HG02763 (cell line): ENCODE measurements around the gene ADGRL3.
"Not testable (repeated sequence)": the region's sequence is repeated elsewhere in the genome, so short reads cannot be mapped to it uniquely, and the experiment has no call there.

ENCODE experiments used
- ATAC-seq: cut with Tn5 transposase; IDR thresholded peaks from one replicate; pipeline ENCODE4 v1.9.1; 2021; ENCODE audit warnings: mild to moderate bottlenecking, moderate library complexity; ENCODE audit not compliant: unreplicated experiment

ADGRL3 gene

DNA sequence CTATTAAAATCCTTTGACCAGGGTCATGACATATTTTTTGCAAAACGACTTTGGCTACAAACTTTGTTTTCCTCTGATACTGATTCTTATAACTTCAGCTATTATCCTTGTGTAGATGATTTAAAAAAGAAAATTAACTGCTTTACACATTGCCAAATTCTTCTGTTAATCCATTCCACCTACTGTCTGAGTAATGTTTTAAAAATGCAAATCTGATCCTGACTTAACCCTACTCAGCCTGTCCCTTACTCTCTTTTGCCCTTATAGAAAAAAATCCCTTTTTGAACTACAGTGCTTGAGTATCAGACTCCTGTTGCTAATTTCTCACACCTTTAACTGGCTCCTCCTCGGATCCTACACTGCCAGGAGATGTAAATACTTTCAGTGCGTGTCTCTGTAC lies 723.1 kb downstream of the ADGRL3 start:
- no peak for ATAC-seq

DNA sequence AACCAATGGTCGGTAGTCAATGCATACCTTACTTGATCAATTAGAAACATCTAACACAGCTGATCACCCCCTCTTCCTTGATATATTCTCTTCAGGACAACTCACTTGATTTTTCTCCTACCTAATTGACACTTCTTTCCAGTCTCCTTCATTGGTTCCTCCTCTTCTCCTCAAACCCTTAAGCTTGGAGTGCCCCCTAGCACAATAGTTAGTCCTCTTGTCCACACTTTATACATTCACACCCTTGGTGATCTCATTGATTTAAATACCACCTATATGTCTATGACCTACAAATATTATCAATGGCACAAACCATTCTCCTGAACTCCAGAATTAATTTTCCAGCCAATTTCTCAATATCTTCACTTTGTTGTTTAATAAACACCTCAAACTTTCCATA lies 724.0 kb downstream of the ADGRL3 start:
- no peak for ATAC-seq

DNA sequence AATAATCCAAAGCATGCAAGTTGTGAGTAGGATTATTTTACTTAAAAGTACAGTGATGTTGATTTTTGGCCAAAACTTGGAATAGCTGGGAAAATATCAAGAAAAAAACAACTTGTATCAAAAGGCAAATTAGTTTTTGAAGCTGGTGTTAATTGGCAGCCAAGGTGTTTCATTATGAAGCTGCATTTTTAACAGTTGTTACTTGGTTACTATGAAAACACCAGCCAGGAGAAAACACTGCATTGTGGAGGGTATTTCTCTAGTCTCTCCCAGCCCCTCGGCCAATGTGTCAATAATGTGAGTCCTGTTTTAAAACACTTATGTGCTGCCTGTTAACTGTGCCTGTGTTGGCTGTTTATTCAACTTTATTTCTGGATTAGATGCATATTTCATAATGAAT lies 733.4 kb downstream of the ADGRL3 start:
- no peak for ATAC-seq

DNA sequence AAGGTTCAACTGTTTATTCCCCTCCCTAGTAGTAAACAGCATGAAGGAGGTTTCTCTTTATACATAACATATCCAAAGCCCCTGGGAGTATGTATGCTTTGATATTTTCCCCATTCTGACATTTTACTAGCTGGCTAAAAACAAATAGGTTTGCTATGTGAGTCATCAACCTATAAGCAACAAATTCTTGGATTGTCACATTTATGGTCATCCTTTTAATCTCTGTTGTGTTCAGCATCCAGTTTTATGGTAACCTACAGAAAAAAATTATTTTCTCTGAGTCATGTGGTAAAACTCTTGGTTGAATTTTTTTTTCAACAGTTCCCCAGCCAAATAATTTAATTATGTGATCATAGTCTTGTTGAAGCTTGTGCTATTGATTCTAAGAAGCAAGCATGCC lies 734.1 kb downstream of the ADGRL3 start:
- no peak for ATAC-seq

DNA sequence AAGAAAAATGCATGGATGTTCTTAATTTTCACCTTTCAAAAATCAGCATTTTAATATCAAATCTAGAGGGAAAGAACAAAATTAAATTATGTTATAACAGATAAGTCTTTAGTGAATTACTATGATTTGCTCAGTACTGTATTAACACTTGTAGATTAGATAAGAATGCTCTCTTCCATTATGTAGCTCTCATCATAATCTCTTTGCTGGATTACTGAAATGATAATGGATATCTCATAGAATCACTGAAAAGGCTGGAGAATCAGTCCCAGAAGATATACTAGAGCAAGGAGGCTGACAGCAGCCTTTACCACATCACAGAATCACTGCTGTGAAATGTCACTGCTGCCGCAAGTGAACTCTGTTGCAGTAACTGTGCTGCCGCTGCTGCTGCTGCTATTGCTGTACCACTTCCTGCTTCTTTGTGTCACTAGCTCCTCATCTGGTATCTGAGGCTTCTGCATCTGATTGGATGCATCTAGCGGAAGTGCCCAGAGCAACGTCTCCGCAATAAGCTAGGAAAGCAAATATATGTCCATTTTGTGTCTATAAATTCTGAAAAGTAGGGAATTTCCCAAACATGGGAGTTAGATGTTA lies 738.2 kb downstream of the ADGRL3 start:
- no peak for ATAC-seq

DNA sequence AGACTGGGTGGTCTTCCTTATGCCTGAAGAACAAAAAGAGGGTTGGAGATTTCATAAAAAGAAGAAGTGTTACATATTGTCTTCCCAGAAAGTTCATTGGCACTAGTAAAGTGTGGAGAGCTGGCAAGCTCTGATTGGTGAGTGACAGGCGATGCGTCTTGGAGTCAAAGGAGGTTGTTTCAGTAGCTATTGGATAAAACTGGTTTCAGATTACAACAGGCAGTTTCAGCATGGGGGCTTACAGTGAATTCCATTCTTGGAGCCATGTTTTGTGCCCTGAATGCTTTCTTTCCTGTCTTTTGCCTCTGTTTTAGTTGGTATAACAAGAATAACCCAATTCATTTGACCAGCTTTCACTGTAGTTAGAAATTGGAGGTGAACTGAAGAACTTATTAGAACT lies 750.5 kb downstream of the ADGRL3 start:
- ATAC-seq, result no peak

DNA sequence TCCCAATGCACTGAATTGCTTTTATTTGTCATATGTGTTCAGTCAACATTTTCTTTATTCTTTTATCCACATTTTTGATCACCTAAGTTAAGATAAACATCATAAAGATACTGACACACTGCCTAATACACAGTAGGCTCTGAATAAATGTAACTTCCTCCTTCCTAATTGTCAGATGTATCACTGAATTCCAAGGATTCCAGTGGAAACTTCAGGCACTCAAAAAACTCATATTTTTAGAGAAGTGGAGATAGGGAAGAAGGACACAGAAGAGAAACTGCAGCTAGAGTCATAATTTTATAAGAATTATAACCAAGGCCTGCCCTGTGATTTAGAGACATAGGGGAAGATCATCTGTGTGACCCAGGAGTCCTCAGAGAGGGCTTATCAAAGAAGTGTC lies 753.3 kb downstream of the ADGRL3 start:
- no peak for ATAC-seq

DNA sequence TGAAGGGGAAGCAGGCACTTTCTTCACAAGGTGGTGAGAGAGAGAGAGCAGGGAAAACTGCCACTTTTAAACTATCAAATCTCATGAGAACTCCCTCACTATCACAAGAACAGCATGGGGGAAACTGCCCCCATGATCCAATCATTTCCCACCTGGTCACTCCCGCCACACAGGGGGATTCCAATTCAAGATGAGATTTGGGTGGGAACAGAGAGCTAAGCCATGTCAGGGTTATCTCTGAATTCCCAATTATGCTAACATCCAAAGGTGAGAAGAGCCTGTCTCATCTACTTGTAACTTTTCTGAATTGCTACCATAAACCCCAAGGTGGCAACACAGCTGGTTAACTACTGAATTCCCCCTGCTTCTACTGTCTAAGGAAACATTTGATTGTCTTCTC lies 758.5 kb downstream of the ADGRL3 start:
- no peak for ATAC-seq

DNA sequence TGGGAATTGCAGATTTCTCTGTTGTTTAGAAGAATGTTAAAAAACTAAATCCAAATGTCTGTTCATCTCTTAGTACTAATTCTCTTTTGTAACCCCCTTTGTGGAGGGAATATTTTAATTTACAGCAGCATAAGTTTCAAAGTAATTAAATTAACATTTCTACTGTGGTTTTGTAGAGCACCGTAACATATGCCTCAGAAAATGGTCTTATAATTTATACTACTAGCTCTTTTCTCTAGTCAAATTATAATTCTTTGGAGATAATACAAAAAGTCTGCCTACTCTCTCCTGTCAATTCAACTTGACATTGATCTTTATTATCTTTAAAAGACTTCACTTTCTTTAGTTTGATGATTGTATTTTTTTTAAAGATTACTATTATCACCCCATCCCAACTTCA lies 759.0 kb downstream of the ADGRL3 start:
- no peak for ATAC-seq

DNA sequence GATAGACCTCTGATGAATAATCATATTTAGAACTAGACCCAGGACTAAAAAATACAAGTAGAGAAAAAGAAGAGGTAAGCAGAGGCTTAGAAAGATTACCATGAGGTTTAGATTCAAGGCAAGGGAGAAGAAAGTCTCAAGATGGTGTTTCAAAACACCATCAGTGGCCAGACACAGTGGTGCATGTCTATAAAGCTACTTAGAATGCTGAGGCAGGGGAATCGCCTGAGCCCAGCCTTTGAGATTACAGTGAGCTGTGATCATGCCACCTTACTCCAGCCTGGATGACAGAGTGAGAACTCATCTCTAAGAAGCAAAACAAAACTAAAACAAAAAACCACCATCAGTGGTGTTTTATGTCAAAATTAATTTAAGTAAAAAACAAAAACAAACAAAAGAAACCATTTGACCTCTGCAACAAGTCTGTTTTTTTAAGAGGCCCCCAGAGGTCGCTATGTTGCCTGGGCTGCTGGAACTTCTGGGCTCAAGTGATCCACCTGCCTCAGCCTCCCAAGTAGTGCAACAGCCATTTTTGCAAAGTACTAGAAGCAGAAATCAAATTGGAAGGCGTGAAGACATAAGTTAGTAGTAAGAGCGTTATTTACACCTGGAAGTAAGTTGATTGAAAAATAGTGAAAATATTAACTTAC lies 784.3 kb downstream of the ADGRL3 start:
- ATAC-seq, result no peak

DNA sequence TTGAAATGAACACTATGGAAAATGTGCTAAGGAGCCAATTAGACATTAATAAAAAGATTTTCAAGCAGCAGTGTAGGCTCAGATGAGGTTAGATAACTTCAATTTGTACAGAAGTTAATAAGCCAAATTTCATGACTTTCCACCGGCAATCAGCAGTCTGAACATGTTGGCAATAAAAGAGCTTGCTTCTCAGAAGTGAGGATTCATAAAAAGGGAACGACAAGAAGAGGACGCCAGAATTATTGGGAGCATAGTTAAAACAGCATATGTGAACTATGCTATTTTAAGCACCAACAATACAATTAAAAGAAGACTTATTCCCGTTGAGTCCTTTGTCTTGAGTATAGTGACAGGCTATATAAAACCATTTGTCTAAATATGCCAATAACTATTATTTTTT lies 785.3 kb downstream of the ADGRL3 start:
- ATAC-seq, result no peak

DNA sequence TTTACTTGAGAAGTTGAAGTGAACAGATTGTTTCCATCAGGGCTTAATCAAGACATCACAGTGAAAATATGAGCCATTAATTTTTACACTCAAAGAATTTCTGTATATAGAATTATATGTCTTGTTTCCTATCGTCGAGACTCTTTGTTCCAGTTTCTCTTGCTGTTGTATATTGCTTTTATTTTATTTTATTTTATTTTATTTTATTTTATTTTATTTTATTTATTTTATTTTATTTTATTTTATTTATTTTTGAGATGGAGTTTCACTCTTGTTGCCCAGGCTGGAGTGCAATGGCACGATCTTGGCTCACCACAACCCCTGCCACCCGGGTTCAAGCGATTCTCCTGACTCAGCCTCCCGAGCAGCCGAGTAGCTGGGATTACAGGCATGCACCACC lies 786.8 kb downstream of the ADGRL3 start:
- ATAC-seq, result not testable (repeated sequence)

DNA sequence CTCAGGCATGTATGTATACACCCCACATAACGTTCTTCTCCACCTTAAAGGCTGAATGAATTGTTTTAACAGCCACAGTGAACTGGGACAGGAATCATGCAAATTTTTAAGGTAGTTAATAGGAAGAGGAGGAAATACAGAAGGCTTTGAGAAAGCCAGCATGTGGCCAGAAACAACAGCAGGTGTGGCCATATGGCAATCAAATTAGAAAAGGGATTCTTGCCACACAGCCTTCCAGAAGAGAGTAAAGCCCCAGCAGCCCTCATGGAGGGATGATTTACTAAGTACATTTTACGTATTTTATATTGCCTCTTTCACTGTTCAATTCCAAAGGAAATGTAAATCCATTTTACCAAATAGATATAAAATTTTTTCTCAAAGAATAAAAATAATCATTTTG lies 792.2 kb downstream of the ADGRL3 start:
- ATAC-seq, result no peak

DNA sequence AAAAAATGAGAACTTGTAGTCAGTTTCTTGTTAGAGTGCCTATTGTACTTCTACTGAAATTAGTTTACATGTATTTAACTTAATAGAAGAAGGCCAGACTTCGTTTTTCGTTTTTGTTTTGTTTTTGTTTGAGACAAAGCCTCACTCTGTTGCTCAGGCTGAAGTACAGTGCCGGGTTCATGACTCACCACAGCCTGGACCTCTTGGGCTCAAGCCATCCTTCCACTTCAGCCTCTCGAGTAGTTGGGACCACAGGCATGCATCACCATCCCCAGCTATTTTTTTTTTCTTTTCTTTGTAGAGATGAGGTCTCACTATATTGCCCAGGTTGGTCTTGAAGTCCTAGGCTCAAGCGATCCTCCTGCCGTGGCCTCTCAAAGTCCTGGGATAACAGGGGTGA lies 793.9 kb downstream of the ADGRL3 start:
- no peak for ATAC-seq

DNA sequence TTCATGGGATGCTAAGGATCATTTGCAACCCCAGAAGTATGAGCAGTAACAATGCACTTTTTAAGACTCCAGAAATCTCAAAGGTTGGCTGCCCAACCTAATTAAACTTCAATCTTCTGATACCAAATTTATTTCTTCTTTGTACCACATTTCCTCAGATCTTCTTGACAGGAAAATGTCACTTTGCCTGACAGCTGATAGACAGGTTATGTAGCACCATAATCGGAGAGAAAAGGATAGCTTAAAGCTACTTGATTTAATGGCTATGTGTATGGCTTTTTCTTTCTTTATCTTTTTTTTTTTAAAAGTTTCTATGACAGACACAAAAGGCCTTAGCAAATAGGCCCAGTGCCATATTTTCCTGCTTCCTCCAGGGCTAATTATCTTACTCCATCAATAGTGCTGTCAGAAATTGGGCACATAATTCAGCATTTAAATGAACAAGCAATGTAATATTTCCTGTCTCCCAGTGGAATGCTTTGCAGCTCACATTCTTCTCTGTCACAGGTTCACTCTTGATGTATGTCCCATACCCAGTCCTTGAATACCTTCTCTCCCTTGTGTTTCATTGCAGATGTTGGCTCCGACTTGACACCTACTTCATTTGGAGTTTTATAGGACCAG lies 795.7 kb downstream of the ADGRL3 start:
- ATAC-seq, result no peak

DNA sequence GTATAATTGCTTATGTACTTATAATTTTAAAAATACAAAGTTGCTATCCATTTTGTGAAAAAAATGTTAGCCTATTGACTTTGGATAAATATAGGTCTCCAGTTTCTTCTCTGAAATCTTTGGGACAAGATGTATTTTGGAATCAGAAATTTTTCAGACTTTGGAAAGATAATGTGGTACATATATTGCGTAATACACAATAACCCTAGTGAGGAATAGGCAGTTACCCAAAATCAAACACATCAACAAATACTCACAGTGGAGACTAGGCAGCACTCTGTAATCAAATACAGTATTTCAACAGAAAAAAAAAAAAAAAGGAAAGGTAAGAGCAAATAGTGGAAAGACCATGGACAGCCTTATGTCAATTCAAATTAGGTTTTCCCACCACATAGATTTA lies 796.8 kb downstream of the ADGRL3 start:
- no peak for ATAC-seq

DNA sequence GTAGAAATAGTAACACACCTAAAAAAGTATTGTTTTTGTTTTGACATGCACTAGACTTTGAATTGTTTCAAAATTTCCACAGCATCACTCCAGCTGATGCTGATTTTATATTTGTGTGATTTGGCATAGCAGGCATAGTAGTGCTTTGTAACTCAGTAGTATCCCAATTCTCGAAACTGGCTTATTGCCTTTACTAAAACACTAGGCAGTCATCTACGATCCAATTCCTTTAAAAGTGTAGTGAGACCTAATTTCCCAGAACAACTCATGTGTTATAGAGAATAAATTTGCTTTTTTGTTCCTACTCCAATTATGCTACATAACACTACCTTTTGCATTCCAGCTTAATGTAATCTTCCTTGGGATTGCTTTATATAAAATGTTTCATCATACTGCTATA lies 797.7 kb downstream of the ADGRL3 start:
- no peak for ATAC-seq

DNA sequence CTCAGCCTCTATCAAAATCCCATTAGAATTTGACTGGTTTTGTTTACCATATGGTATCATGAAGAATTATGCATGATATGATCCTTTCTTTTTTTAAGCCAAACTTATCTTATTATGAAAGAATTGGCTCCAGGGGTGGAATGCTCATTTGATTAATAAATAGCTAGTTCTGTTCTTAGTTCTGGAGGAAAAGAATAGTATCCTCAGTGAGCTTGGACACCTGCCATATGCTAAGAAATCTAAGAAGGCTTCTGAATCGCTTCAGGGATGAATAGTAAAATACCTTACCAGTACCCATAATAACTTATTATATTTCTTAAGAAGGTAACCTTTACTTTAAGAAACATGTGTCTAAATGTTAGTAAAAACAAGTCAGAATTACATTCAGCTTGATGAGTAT lies 803.6 kb downstream of the ADGRL3 start:
- no peak for ATAC-seq

DNA sequence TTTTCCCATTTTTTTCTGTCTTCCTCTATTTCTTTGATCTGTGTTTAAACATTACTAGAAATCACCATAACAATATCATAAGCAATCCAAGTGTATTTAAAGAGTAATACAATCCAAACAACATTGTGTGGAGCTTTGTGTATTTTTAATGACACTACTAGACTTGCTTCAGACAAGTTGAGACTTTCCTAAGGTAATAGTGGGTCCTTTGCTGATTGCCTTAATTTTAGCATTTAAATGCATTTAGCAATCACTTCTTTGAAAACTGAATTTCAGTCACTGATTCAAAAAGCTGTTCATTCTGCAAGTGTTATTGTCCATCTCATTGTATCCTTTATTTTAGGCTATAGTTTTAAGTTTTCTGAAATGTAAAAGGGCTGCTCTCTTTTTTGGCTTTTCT lies 804.8 kb downstream of the ADGRL3 start:
- ATAC-seq, result no peak

DNA sequence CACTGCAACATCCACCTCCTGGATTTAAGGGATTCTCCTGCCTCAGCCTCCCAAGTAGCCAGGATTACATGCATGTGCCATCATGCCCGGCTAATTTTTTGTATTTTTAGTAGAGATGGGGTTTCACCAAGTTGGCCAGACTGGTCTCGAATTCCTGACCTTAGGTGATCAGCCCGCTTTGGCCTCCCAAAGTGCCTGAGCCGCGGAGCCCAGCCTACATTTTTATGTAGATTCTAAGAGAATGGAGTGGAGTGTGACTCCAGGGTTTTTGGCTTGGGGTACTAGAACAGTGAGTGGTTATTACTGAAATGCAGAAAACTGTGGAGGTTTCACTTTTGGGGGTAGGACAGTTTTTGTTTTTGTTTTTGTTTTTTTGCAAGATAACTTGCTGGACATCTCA lies 806.0 kb downstream of the ADGRL3 start:
- ATAC-seq, result no peak

DNA sequence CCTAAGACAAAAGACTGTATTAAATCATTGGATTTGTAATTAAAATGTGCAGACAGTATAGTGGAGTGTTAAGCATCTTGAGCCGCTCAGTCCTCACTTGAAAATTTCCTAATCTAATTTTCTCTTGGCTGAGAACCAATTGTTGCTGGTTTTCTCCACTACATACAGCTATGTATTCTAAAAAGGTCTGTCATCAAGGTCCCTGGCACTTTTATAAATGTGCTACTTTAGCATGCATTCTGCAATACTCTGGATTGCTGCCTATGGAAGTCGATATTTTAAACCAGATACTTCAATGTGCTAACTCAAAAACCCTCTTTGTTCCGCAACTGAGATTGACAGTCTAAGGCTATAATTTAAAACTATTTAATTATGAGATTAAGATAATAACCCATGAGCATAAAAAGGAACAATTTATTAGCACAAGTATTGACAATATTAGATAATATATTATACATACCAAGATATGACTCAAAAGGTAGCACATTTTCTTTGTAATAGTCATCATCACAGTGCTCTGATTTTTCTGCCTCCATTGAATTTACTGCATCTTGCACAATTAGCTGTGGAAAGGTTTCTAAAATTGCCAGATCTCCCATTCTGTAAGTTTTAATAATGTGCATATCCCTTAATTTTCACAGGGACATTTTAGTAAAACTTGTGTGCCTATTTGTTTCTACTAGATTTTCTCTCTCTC lies 815.1 kb downstream of the ADGRL3 start:
- no peak for ATAC-seq

DNA sequence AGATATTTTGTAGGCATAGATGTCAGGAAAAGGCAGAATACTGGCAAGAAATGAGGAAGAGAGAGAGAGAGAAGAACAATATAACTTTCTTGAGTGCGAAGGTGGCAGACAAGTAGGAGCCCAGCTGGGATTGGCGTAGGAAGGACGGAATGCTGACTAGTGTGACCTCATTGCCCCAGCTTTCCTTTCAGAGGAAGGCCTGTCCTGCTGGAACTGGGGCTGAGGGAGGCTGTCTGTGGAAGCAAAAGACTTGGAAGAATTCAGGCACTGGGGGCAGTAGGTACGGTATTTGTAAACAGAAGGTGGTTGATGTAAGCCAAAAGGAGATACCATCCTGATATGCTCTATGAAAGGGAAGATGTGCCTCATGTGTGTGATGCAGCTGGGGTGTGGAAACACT lies 818.4 kb downstream of the ADGRL3 start:
- no peak for ATAC-seq
